IPS DF 4.7 (cell line): Measurements from ENCODE around the gene FLNA.
"Not testable (repeated sequence)": the region's sequence is repeated elsewhere in the genome, so short reads cannot be mapped to it uniquely, and the experiment has no call there.

ENCODE experiments used
- DNase-seq: peaks from one replicate; pipeline ENCODE4 v3.0.0-alpha.2; 2013; ENCODE audit warnings: low spot score; ENCODE audit errors: extremely low read depth

FLNA gene

DNA sequence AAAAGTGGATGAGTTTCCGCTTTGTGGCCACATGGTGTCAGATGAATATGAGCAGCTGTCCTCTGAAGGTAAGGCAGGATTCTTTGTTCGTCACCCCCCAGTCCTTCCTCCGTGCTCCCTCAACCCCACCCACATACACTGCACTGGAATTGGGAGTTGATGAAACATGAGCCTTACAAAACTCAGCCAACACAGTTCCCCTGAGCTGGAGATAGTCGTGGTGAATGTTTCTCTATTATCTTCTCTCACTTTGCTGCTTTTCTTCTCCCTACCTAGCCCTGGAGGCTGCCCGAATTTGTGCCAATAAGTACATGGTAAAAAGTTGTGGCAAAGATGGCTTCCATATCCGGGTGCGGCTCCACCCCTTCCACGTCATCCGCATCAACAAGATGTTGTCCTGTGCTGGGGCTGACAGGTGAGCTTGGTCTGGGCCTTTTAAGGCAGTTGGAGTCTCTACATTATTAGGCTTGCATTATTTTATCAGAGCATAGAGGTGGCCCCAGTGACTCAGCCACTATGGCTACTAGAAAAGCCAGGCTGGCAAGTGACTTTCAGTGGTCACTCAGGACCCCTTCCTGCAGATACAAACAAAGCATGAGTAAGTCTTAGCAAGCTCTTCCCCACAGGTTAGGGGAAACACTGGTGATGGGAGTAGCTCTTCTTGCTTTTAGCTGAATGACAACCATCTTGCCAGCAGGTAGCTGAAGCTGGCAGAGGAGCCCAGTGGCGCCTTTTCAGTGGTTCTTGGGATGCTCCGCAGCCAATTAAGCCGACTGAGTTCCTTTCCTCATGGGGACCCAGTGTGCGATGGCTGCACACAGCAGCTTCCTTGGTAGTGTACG is 25.3 kb upstream of the FLNA start:
- DNase-seq, result no peak

DNA sequence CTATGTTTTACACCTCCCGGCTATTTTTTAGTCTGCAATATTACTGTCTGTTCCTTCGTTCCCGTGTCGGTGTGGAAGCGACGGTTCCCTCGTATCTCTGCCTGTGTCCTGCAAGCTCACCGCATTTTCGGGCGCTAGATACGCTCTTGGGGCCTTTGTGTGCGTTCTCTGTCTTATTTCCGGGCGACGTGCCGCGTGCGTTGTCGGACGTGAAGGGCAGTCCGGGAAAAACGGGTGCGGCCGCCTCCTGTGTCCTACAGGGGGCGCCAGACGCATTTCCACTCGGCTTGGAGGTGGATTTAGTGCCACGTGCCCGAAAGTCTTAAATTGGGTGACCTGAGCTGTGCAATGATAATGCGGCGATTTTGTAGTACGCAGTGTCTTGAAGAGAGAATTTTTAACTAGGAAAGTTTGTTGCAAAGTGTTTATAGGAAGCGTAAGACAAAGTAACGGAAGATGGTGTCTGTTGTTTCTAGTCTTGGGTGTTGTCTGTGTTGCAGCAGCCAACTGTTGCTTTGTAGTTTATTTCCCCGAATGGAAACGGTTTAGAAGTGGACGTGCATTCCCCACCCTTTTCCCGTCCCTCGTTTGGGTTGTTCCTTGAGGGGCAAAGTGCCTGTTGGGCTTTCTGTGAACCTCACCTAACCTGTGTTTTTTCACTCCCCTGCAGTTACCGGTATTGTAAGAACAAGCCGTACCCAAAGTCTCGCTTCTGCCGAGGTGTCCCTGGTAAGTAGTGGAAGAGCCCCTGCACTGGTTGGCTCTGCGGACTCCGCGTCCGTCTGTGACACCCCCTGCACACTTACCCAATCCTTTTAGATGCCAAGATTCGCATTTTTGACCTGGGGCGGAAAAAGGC is 24.5 kb upstream of the FLNA start:
- no peak for DNase-seq

DNA sequence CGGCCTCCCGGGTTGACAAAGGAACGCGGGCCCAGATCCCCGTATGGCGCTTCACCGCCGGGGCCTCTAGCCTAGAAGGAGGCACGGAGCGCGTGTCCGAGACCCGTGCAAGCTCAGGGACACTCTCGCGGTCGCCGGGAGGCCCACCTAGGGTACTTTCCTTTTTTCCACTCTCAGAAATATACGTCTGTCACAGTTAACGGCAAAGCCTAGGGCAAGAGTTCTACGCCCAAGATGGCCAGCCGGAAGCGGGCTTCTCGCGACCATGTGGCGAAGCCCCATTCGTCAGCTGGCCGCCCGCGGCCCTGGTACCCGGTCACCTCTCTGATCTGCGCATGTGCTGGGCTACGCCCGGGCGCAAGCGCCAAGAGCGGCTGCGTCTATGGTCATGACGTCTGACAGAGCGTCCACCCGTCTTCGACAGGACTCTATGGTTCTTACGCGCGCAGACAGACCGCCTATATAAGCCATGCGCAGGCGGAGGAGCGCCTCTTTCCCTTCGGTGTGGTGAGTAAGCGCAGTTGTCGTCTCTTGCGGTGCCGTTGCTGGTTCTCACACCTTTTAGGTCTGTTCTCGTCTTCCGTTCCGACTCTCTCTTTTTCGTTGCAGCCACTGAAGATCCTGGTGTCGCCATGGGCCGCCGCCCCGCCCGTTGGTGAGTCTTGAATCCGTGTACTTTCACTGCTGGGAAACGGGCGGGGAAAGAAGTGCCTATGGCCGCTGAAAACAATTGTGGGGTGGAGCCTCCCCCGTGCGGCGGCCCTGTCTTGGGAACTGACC is 23.6 kb upstream of the FLNA start, which contains the start of gene RPL10:
RPL10 (plus strand) TSS at position 490 of the 780 bp plus-strand sequence; CDS start at position 633, 143 bp downstream.
- no peak for DNase-seq

DNA sequence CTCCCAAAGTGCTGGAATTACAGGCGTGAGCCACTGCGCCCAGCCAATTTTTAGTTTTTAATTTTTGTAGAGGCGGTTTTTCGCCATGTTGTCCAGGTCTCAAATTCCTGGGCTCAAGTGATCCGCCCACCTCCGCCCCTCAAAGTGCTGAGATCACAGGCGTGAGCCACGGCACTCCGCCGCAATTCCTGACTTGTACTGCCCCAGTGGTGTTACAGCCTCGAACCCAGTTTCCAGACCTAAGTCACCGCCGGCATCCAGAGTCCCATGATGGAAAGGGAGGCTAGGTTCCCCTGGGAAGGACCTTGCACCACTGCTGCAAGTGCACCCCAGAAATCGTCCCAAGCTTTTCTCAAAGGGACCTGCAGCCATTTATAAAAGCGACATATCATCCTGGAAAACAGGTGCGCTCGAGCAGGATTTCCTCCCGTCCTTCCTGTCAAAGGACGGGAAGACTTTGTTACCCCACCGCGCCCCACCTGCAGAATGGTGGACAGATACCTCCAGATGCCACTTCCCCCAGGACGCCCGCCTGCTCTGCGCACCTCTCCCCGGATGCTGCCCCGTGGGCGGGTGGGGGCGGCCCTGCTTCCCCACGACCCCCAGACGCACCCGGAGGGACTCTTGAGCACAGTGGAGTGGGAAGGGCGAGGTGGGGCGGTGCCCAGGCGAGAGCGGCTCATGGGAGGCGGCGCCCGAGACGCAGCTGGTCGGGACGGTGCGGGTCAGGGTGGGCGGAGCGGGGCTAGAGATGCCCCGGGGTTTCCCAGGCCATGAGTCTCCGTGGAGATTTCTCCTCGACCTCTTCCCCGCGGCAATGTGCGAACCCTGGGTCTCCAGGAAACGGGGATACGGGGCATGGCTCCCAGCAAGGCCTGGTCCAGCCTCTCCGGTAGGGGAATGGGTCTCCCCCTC is 22.8 kb upstream of the FLNA start:
- no peak for DNase-seq

DNA sequence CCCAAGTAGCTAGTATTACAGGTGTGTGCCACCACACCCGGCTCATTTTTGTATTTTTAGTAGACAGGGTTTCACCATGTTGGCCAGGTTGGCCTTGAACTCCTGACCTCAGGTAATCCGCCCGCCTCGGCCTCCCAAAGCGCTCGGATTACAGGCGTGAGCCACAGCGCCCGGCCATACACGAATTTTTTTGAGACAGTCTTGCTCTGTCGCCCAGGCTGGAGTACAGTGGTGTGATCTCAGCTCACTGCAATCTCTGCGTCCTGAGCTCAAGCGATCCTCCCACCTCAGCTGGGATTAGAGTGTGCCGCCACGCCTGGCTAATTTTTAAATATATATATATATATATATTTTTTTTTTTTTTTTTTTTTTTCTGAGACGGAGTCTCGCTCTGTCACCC is 21.9 kb upstream of the FLNA start:
- DNase-seq, result not testable (repeated sequence)

DNA sequence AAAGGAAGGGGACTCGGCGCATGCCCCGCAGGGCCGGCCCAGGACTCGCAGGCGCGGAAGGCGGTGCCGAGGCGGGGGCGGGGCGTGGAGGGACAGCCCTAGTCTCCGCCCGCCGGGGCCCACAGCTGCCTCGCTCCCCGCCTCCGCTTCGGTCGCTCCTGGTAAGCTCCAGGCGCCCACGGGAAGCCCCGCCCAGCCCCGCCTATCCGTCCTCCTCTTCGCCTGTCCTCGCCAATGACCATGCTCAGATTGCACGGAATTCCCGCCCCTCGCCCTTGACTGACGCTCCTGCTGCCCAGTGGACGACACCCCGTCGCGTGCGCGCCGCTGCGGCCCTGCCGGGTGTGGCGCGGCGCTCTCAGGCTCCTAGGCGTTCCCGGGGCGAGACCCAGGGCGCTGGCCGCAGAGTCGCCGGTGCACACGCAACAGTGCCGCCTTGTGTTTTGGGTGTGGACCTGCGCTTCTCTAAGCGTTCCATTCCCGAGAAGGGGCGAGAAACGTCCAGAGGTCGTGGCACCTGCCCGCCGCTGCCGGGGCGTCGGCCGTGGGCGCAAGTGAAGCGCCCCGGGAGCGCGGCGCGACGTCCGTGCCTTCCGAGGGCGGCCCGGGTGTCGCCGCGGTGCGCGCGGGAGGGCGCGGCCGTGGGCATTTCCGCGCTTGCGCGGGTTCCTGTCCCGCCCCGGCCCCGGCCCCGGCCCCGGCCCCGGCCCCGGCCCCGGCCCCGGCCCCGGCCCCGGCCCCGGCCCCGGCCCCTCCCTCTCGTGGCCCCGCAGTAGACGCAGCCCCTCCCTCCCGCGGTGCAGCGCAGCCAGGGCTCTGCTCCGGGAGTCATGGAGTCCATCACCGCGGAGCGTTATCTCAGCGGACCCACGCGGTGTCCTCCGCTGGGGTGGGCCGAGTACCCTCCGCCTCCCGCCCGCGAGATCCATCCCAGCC is 15.6 kb upstream of the FLNA start:
- DNase-seq, result not testable (repeated sequence)

DNA sequence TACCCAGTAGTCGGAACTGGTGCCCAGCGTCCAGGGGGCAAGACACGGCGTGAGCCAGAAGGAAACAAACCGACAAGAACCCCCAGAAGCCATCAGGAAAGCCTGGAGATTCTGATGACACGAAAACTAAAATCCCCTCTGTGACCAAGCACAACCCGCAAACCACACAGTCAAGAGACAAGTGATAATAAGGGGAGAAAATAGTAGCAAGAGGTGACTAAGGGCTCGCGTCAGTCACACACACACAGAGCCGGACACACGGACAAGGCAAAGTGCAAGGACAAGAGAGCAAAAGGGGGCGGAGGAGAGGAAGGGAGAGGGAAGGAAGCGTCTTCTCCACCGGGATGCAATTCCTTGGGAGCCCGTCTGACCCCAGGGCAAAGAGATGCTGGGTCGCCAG is 14.2 kb upstream of the FLNA start:
- not testable (repeated sequence) for DNase-seq

DNA sequence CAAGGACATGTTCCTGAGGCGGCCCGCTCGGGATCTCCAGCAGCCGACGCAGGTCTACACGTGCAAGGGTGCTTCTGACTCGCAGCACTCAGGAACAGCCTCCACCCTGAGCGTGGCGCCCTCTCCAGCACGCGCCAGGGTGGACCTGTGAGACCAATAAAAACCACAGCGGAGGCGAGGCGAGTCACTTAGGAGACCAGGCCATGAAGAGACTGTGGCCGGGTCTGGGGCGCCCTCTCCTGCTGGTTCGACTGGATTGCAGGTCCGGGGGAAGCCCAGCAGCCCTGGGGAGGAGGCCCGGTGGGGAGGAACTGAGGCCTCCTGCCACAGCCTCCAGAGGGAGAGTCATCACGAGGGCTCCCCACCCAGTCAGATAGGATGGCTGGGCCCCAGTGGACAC is 13.7 kb upstream of the FLNA start:
- not testable (repeated sequence) for DNase-seq

DNA sequence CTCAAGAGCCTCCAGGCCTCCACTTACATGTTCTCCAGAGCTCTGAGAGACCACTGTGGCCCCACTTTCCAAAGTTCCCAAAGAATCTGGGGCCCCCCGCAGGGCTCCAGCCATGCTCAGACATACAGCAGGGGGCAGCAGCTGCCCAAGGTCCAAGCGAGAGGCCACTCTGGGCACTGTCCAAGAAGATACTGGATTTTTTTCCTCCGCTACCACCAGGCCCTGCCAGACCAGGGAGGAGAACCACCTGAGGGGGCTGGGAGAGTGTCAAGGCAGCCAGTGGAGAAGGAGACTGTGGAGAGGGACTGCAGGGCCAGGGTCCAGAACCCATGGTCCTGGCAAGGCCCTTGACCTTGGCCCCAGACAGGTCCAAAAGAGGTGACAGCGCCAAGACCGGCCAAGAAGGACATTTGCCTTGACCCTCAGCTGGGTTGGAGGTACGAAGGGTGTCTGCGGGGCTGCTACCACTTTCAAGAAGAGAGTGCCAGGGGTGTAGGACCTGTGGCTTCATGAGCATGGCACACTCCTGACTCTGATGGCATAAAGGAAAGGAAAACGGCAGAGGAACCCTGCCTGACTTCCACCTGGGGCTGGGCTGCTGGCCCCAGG is 10.0 kb upstream of the FLNA start:
- DNase-seq, result no peak

DNA sequence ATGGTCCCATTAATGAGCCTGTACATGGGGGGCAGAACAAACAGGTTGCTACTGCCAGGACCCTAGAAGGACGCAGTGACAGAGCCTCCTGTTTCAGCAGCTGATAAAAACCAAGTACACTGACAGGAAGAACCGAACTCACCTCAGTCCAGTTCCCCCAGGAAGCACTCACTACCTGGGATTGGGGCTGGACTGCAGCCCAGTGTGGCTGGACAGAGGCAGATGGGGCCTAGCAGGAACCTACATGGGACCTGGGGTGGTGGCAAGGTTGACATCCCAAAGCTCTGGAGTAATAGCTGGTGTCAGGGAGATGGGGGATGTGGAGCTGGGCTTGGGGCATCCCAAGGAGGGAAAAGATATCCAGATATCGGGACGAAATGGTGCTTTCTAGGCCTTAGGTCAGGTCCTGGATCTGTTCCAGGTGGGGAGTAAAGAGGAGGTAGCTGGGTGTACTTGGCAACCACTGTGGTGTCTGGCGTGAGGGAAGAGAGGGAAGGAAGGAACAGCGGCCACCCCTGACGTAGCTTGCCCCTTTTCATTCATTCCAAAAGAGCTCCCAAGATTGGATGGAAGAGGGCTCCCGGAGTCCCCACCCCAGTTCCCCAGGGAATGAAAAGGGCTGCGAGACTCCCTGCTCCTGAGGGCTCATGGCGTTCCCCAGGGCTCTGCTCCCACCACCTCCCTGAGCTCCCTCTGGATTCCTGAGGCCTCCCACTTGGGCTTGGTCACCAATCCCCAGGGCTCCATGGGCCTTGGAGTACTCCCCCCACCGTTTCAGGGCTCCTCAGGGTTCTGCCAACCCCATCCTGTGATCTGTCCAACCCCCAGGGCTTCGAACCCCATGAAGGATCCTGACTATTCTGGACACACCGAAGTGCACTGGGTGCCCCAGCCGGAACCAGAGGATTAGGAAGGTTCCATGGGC is 9.2 kb upstream of the FLNA start:
- no peak for DNase-seq

DNA sequence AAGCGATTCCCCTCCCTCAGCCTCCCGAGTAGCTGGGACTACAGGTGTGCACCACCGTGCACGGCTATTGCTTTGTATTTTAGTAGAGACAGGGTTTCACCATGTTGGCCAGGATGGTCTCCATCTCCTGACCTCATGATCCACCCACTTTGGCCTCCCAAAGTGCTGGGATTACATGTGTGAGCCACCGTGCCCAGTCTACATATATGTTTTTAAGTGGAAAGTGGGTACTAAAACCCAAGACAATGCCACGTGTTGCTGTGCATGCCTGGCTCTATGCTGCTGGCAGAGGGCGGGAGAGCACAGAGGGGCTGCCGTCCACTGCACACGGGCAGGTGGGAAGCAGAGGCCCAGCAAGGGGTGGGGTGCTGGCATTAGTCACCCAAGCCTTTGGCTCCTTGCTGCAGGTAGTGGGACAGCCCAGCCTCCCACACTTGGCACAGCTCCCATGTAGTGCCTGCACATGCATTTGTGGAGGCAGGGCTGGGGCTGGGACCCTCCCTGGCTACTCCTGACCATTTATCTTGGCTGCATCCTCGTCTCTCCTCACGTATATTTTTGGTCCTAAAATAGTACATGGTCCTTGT is 8.1 kb upstream of the FLNA start:
- DNase-seq, result no peak

DNA sequence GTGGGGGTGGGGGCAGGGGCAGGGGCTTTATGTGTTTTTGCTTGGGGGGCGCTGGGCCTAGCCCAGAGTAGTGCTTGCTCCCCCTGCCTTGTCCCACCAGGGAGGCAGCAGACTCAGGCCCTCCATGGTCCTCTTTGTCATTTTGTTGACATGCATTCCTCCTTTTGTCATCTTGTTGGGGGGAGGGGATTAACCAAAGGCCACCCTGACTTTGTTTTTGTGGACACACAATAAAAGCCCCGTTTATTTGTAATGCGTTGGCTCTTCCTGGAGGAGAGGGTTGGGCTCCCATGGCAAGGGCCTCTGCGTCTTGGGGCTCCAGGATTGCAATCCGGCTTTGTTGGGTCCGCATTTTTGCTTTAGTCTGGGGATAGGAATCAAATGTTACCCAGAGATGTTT is 6.8 kb upstream of the FLNA start:
- no peak for DNase-seq

DNA sequence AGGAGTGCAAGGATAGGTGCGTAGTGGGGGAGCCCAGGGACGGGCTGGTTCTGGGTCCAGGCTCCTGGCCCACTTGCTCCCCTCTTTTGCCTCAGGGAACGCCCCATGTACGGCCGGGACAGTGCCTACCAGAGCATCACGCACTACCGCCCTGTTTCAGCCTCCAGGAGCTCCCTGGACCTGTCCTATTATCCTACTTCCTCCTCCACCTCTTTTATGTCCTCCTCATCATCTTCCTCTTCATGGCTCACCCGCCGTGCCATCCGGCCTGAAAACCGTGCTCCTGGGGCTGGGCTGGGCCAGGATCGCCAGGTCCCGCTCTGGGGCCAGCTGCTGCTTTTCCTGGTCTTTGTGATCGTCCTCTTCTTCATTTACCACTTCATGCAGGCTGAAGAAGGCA is 6.4 kb upstream of the FLNA start:
- no peak for DNase-seq

DNA sequence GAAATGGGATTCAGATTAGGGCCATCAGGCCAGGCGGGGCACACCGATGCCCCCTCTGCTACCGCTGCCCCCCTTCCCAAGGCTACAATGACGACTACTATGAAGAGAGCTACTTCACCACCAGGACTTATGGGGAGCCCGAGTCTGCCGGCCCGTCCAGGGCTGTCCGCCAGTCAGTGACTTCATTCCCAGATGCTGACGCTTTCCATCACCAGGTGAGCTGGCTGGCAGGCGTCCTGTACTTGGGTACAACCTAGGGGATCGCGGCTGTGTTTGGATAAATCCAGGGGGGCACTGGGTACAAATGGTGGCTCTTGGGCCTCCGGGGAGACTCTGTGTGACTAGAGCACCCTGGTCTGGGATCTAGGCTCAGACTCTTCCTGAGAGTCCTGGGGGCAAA is 5.7 kb upstream of the FLNA start:
- DNase-seq, result no peak

DNA sequence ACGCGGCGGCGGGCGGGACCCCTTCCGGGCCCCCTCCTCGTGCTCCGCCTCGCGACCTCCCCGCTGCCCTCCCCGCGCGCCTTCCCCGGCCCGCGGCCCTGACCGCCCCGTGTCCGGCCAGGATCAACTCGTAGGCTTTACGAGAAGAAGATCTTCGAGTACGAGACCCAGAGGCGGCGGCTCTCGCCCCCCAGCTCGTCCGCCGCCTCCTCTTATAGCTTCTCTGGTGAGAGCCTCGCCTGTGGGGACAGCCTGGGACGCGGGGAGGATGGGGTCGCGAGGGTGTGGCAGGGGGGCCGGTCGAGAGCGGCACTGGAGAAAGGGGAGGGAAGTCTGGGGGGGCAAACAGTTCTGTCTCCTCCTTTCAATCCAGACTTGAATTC is 5.1 kb upstream of the FLNA start:
- no peak for DNase-seq

DNA sequence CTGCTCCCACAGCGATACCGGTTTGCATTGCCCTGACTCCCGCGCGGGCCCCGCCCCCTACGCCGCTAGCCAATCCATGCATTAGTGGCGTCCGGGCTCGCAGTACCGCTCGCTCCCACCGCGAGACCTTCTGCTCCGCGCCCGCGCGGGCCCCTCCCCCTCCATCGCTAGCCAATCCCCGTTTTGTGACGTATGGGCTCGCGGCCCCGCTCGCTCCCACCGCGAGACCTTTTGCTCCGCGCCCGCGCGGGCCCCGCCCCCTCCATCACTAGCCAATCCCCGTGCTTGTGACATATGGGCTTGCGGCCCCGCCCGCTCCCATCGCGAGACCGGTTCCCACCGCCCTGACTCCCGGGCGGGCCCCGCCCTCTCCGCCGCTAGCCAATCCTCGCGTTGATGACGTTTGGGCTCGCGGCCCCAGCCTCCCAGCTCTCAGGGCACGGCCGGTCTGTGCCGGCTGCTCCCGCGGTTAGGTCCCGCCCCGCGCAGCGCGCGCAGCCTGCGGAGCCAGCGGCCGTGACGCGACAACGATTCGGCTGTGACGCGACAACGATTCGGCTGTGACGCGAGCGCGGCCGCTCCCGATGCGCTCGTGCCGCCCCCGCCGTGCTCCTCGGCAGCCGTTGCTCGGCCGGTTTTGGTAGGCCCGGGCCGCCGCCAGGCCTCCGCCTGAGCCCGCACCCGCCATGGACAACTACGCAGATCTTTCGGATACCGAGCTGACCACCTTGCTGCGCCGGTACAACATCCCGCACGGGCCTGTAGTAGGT is 4.5 kb upstream of the FLNA start, which contains the start of gene EMD:
EMD (plus strand) TSS at position 497 of the 770 bp plus-strand sequence; CDS start at position 687, 190 bp downstream.
- no peak for DNase-seq
